Neuronal stem cell (in vitro differentiated cells): ENCODE measurements around the gene TTC36.
A peak's percentile ranks its signal among the peaks of the same experiment; 100 is the strongest.

Experiments
- DNase-seq: peaks from one replicate; pipeline ENCODE4 v3.0.0-alpha.2; 2013; ENCODE audit warnings: low spot score
- H2AFZ ChIP-seq: one replicate; pipeline ENCODE4 v1.6.1; 2013; ENCODE audit warnings: mild to moderate bottlenecking, low read length, inconsistent platforms
- H2AK5ac ChIP-seq: 2 replicates; pipeline ENCODE4 v1.6.1; 2013; ENCODE audit warnings: low read depth, mild to moderate bottlenecking, inconsistent platforms, low read length, moderate library complexity, mixed read lengths
- H2BK120ac ChIP-seq: 2 replicates; pipeline ENCODE4 v1.6.1; 2013; ENCODE audit warnings: low read depth, mild to moderate bottlenecking, inconsistent platforms, low read length, moderate library complexity, mixed read lengths
- H2BK12ac ChIP-seq: one replicate; pipeline ENCODE4 v1.6.1; 2013; ENCODE audit warnings: low read length, inconsistent platforms
- H2BK15ac ChIP-seq: 2 replicates; pipeline ENCODE4 v1.6.1; 2013; ENCODE audit warnings: mild to moderate bottlenecking, low read length, inconsistent platforms, mixed read lengths
- H2BK5ac ChIP-seq: one replicate; pipeline ENCODE4 v1.6.1; 2013; ENCODE audit warnings: inconsistent platforms, mild to moderate bottlenecking, low read length, moderate library complexity
- H3K14ac ChIP-seq: one replicate; pipeline ENCODE4 v1.6.1; 2013; ENCODE audit warnings: low read length, inconsistent platforms
- H3K18ac ChIP-seq: 2 replicates; pipeline ENCODE4 v1.6.1; 2013; ENCODE audit warnings: low read length, inconsistent platforms
- H3K23ac ChIP-seq: 2 replicates; pipeline ENCODE4 v1.6.1; 2013; ENCODE audit warnings: low read depth, mild to moderate bottlenecking, mixed read lengths, low read length, inconsistent platforms; ENCODE audit not compliant: poor library complexity
- H3K27ac ChIP-seq: replicated peaks from 3 replicates; pipeline ENCODE4 v1.5.1; 2013; ENCODE audit warnings: low read length, inconsistent platforms
- H3K27me3 ChIP-seq, 3 experiments: 2 replicates each; pipeline ENCODE4 v1.6.1; 2013; ENCODE audit warnings: low read length in 3 of 3, mild to moderate bottlenecking in 2 of 3, inconsistent platforms in 1 of 3, low read depth in 1 of 3, mixed read lengths in 1 of 3, moderate library complexity in 1 of 3; ENCODE audit not compliant: control insufficient read depth in 3 of 3, insufficient read depth in 3 of 3
- H3K36me3 ChIP-seq, 2 donors: replicated peaks in 1 of 2; 2 replicates each; pipeline ENCODE4 v1.6.1; 2013; ENCODE audit warnings: low read length in 2 of 2; ENCODE audit not compliant: control insufficient read depth in 2 of 2, insufficient read depth in 2 of 2
- H3K4ac ChIP-seq: 2 replicates; pipeline ENCODE4 v1.6.1; 2013; ENCODE audit warnings: inconsistent platforms, mild to moderate bottlenecking, low read length, moderate library complexity
- H3K4me1 ChIP-seq, 2 donors: 1 replicate in 1 of 2; 2 replicates in 1 of 2; pipeline ENCODE4 v1.6.1; 2013; ENCODE audit warnings: low read length in 2 of 2, low read depth in 1 of 2; ENCODE audit not compliant: control insufficient read depth in 2 of 2, insufficient read depth in 1 of 2
- H3K4me2 ChIP-seq: one replicate; pipeline ENCODE4 v1.6.1; 2013; ENCODE audit warnings: mild to moderate bottlenecking, low read length, inconsistent platforms; ENCODE audit not compliant: insufficient read depth, poor library complexity, severe bottlenecking
- H3K4me3 ChIP-seq, 2 donors: 2 replicates each; pipeline ENCODE4 v1.5.1; 2013; ENCODE audit warnings: low read length in 2 of 2, mild to moderate bottlenecking in 2 of 2, inconsistent platforms in 1 of 2, moderate library complexity in 1 of 2
- H3K79me1 ChIP-seq: one replicate; pipeline ENCODE4 v1.6.1; 2013; ENCODE audit warnings: low read depth, mild to moderate bottlenecking, inconsistent platforms, low read length, moderate library complexity
- H3K9ac ChIP-seq: one replicate; pipeline ENCODE4 v1.6.1; 2013; ENCODE audit warnings: mild to moderate bottlenecking, low read depth, low read length, inconsistent platforms; ENCODE audit not compliant: poor library complexity
- H3K9me3 ChIP-seq, 2 donors: replicated peaks in 1 of 2; 2 replicates each; pipeline versions ENCODE3 to v1.6.1; 2013; ENCODE audit warnings: low read length in 2 of 2, mild to moderate bottlenecking in 2 of 2, inconsistent platforms in 1 of 2, low read depth in 1 of 2, mixed read lengths in 1 of 2, moderate library complexity in 1 of 2; ENCODE audit not compliant: control insufficient read depth in 2 of 2, insufficient read depth in 1 of 2
- H4K8ac ChIP-seq: one replicate; pipeline ENCODE4 v1.6.1; 2013; ENCODE audit warnings: low read depth, mild to moderate bottlenecking, inconsistent platforms, low read length, moderate library complexity
- H4K91ac ChIP-seq: one replicate; pipeline ENCODE4 v1.6.1; 2013; ENCODE audit warnings: low read length, low read depth, mild to moderate bottlenecking, inconsistent platforms; ENCODE audit not compliant: poor library complexity
- WGBS, 2 donors: extraction: QIAGEN DNeasy Blood & Tissue Kit; methylation state at CpG; one replicate each; pipeline ENCODE4 v1.1.7; 2013; ENCODE audit warnings: missing lambda C conversion rate in 2 of 2, mixed read lengths in 1 of 2; ENCODE audit not compliant: insufficient read length in 2 of 2, insufficient replicate concordance in 1 of 2; ENCODE audit errors: extremely low coverage in 2 of 2; 5-methylcytosine and 5-hydroxymethylcytosine counted together

The TTC36 gene

GRCh38 chr11:118533769-118534729 lies 6.8 kb downstream of the TTC36 start:
- Histone ChIP-seq H3K36me3 (peaks cover 9 to 13% of the 10 kb centered on the region in 2 donors), H2BK120ac (no peak overlapping the region), H3K79me1 (peaks cover 4% of the 10 kb centered on the region), H4K91ac (no peak overlapping the region), H2AFZ (no peak overlapping the region), H4K8ac (no peak overlapping the region), H2AK5ac (no peak overlapping the region), H3K4ac (no peak overlapping the region), H3K4me2 (no peak overlapping the region), H3K23ac (no peak overlapping the region), H2BK12ac (no peak overlapping the region), H3K9ac (no peak overlapping the region), H3K4me3 (peak overlapping the region in 1 of 2 donors; percentile 5), H3K27me3 (no peaks in the 10 kb centered on the region), H3K4me1 (peaks cover 10 to 16% of the 10 kb centered on the region in 2 donors), H2BK5ac (no peak overlapping the region), H3K18ac (no peak overlapping the region), H2BK15ac (no peak overlapping the region), H3K9me3 (no peaks in the 10 kb centered on the region), H3K27ac (no peak overlapping the region), H3K14ac (no peak overlapping the region)
- DNase-seq, result no peak
- WGBS, 2 donors, result no CpG with 5 or more reads among the region's 27 CpGs

DNA sequence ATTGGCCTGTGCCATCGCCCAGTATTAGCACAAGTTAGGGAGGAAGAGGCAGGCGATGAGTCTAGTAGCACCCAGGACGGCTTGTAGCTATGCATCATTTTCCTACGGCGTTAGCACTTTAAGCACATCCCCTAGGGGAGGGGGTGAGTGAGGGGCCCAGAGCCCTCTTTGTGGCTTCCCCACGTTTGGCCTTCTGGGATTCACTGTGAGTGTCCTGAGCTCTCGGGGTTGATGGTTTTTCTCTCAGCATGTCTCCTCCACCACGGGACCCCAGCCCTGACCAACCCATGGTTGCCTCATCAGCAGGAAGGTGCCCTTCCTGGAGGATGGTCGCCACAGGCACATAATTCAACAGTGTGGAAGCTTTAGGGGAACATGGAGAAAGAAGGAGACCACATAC lies 8.0 kb downstream of the TTC36 start:
- H4K8ac ChIP-seq, result no peak overlapping the region
- no peak overlapping the region for H3K27ac ChIP-seq
- no CpG with 5 or more reads among the region's 9 CpGs for WGBS, 2 donors
- no peak overlapping the region for H2BK120ac ChIP-seq
- H3K14ac ChIP-seq, result no peak overlapping the region
- H4K91ac ChIP-seq, result no peak overlapping the region
- no peak overlapping the region for H3K9ac ChIP-seq
- H3K4ac ChIP-seq, result no peak overlapping the region
- H3K9me3 ChIP-seq, result no peaks in the 10 kb centered on the region
- no peak overlapping the region for H3K23ac ChIP-seq
- no peaks in the 10 kb centered on the region for H3K27me3 ChIP-seq
- DNase-seq, result no peak
- no peak overlapping the region for H2AFZ ChIP-seq
- no peak overlapping the region for H3K4me2 ChIP-seq
- H2BK5ac ChIP-seq, result no peak overlapping the region
- no peak overlapping the region for H2AK5ac ChIP-seq
- peaks cover 9 to 13% of the 10 kb centered on the region in 2 donors for H3K36me3 ChIP-seq
- H3K4me1 ChIP-seq, result peaks cover 1 to 8% of the 10 kb centered on the region in 2 donors
- H3K18ac ChIP-seq, result no peak overlapping the region
- no peak overlapping the region for H3K4me3 ChIP-seq
- peaks cover 4% of the 10 kb centered on the region for H3K79me1 ChIP-seq
- no peak overlapping the region for H2BK12ac ChIP-seq
- H2BK15ac ChIP-seq, result no peak overlapping the region

GRCh38 chr11:118536726-118537125 lies 9.5 kb downstream of the TTC36 start:
- Histone ChIP-seq H4K8ac (no peak overlapping the region), H3K9me3 (no peaks in the 10 kb centered on the region), H2AFZ (no peak overlapping the region), H2BK5ac (no peak overlapping the region), H3K79me1 (peaks cover 4% of the 10 kb centered on the region), H3K4me2 (no peak overlapping the region), H3K36me3 (peaks cover 13 to 17% of the 10 kb centered on the region in 2 donors), H2AK5ac (no peak overlapping the region), H2BK15ac (no peak overlapping the region), H3K27ac (no peak overlapping the region), H2BK12ac (no peak overlapping the region), H3K4me3 (no peak overlapping the region), H3K4ac (no peak overlapping the region), H3K9ac (no peak overlapping the region), H3K18ac (no peak overlapping the region), H3K27me3 (no peaks in the 10 kb centered on the region), H3K14ac (no peak overlapping the region), H2BK120ac (no peak overlapping the region), H3K4me1 (peaks cover 0 to 4% of the 10 kb centered on the region in 2 donors), H3K23ac (no peak overlapping the region), H4K91ac (no peak overlapping the region)
- WGBS, 2 donors, result no CpG with 5 or more reads among the region's 5 CpGs
- no peak for DNase-seq

DNA sequence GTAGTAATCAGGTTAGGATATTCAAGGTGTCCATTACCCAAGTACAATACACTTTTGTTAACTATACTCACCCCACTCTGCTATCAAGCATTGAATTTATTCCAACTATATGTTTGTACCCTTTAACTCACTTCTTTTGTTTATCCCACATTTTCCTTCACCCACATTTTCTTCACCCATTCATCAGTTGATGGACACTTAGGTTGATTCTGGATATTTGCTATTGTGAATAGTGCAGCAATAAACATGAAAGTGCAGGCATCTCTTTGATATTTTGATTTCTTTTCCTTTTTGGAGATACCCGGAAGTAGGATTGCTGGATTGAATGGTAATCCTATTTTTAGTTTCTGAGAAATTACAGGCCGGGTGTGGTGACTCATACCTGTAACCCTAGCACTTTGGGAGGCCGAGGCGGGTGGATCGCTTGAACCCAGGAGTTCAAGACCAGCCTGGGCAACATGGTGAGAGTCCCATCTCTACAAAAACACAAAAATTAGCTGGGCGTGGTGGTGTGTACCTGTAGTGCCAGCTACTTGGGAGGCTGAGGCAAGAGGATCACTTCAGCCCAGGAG lies 10.2 kb downstream of the TTC36 start:
- Histone ChIP-seq H3K4me1 (no peaks in the 10 kb centered on the region), H3K14ac (no peak overlapping the region), H2AK5ac (no peak overlapping the region), H3K27me3 (no peaks in the 10 kb centered on the region), H2BK12ac (no peak overlapping the region), H3K4me3 (no peak overlapping the region), H2BK15ac (no peak overlapping the region), H4K8ac (no peak overlapping the region), H3K4me2 (no peak overlapping the region), H3K27ac (no peak overlapping the region), H3K9ac (no peak overlapping the region), H2AFZ (no peak overlapping the region), H3K79me1 (no peaks in the 10 kb centered on the region), H4K91ac (no peak overlapping the region), H3K23ac (no peak overlapping the region), H3K9me3 (no peaks in the 10 kb centered on the region), H2BK5ac (no peak overlapping the region), H3K18ac (no peak overlapping the region), H2BK120ac (no peak overlapping the region), H3K36me3 (peaks cover 13 to 24% of the 10 kb centered on the region in 2 donors), H3K4ac (no peak overlapping the region)
- no CpG with 5 or more reads among the region's 6 CpGs for WGBS, 2 donors
- no peak for DNase-seq
